BJ (cell line): ENCODE measurements around the gene ADCY10. TPM values are rescaled to one million over a fixed set of nuclear protein-coding genes. Genes with fewer than 3 reads are reported as not detected.

Experiments used
- CTCF ChIA-PET: fragments of 350-600 bp; formaldehyde crosslinking; extraction: SDS; loops from one replicate; lab custom pipeline; 2021; ENCODE audit warnings: antibody characterized with exemption, inconsistent platforms; lab: Yijun Ruan, JAX
- POLR2A ChIA-PET: fragments of 300-600 bp; sonication (Branson Sonifier 250); formaldehyde crosslinking; extraction: SDS; loops from one replicate; lab custom pipeline; 2021; ENCODE audit warnings: antibody characterized with exemption; lab: Charles Lee
- DNase-seq: peaks from one replicate; pipeline ENCODE4 v3.0.0-alpha.2; 2011; ENCODE audit warnings: low read depth
- H3K27me3 ChIP-seq: 2 replicates; pipeline ENCODE4 v1.6.0; 2011; ENCODE audit warnings: low read length; ENCODE audit not compliant: control insufficient read depth, insufficient read depth
- H3K36me3 ChIP-seq: 2 replicates; pipeline ENCODE4 v1.5.1; 2011; ENCODE audit warnings: low read length; ENCODE audit not compliant: control insufficient read depth, insufficient read depth
- H3K4me3 ChIP-seq: 2 replicates; pipeline ENCODE4 v1.5.1; 2011; ENCODE audit warnings: low read depth, mild to moderate bottlenecking, control low read depth, low read length
- polyA plus RNA-seq: library from polyadenylated mRNA; depleted of rRNA; stranded (reverse); fragments of >200 nt; gene quantifications from 2 replicates; pipeline ENCODE4 v1.2.3, GENCODE V29; 2011
- TF ChIP-seq, protein P1 (sequence below): IDR thresholded peaks from 2 replicates; pipeline ENCODE4 v1.5.1; 2011; ENCODE audit warnings: low read depth, mild to moderate bottlenecking, control low read depth, inconsistent platforms, low read length, moderate library complexity; ENCODE audit not compliant: insufficient read depth

ADCY10 gene
- polyA plus RNA-seq, 1 experiment = 0.05 TPM

- peaks cover 8% of the 10 kb centered on the region for H3K36me3 ChIP-seq
- ChIA-PET CTCF (interaction anchor here (0.8 to 2.5 kb wide), 9 partner anchors 9 to 292 kb away, joined by 3 to 11 read pairs (median 4); no protein-coding TSS in a partner anchor), POLR2A (interaction anchor here (0.7 kb wide), 1 partner anchor 146 kb away, joined by 3 read pairs; no protein-coding TSS in a partner anchor)
- peak; percentile 93 for DNase-seq
- TF ChIP-seq, protein P1, sequence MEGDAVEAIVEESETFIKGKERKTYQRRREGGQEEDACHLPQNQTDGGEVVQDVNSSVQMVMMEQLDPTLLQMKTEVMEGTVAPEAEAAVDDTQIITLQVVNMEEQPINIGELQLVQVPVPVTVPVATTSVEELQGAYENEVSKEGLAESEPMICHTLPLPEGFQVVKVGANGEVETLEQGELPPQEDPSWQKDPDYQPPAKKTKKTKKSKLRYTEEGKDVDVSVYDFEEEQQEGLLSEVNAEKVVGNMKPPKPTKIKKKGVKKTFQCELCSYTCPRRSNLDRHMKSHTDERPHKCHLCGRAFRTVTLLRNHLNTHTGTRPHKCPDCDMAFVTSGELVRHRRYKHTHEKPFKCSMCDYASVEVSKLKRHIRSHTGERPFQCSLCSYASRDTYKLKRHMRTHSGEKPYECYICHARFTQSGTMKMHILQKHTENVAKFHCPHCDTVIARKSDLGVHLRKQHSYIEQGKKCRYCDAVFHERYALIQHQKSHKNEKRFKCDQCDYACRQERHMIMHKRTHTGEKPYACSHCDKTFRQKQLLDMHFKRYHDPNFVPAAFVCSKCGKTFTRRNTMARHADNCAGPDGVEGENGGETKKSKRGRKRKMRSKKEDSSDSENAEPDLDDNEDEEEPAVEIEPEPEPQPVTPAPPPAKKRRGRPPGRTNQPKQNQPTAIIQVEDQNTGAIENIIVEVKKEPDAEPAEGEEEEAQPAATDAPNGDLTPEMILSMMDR = no peak
- H3K4me3 ChIP-seq = no peak overlapping the region
- no peaks in the 10 kb centered on the region for H3K27me3 ChIP-seq
Observed at GRCh38 chr1:167791281-167792187, 122.4 kb downstream of the ADCY10 start.

DNA sequence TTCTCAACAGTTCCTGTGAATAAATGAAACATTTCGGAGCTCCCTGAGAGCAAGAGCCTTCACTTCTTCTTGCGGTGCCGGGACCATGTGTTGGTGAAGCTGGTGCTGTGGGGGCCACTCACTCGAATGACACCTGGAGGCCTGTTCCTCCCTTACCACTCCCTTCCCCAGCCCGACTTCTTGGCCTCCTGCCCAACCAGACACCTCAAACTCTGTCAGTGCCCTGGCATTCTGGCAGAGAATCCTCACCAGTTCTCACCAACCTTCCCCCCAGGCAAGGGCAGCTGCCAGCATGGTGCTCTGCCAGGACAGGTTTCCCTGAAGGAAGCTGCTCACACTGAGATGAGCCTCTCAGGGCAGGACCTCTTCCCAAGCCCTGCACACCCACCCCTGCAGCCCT, 123.8 kb downstream of the ADCY10 start:
- TF ChIP-seq, protein P1 = no peak
- Histone ChIP-seq H3K4me3 (no peak overlapping the region), H3K27me3 (no peaks in the 10 kb centered on the region), H3K36me3 (peaks cover 10% of the 10 kb centered on the region)
- DNase-seq = no peak
- ChIA-PET CTCF (interaction anchor here (1.1 to 1.5 kb wide), 2 partner anchors 15 to 32 kb away, joined by 3 to 4 read pairs; no protein-coding TSS in a partner anchor), POLR2A (interaction anchor here (0.6 to 0.7 kb wide), 2 partner anchors 16 to 130 kb away, joined by 11 to 25 read pairs; no protein-coding TSS in a partner anchor)

DNA sequence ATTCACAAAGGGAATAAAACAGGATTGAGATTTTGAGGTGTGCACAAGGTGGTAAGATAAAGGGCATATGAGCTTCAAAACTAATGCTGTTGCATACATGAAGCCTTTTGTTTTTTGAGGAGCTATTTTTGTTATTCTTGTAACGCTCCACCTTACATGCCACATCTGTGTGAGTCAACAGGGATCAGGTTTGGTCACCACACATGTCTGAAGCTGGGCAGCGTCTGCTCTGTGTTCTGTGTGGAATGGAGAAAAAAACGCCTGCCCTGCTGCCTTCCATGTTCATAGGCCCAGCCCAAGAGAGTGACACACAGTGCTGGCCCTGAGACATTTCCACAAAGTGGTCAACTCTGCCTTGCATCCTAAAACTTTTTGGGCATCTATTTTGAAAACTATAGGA, 124.4 kb downstream of the ADCY10 start:
- peaks cover 11% of the 10 kb centered on the region for H3K36me3 ChIP-seq
- H3K27me3 ChIP-seq = no peaks in the 10 kb centered on the region
- TF ChIP-seq, protein P1 = no peak
- DNase-seq = no peak
- H3K4me3 ChIP-seq = no peak overlapping the region
- ChIA-PET POLR2A (no interaction called here), CTCF (interaction anchor here (1.1 to 1.5 kb wide), 3 partner anchors 13 to 33 kb away, joined by 3 to 4 read pairs (median 3); no protein-coding TSS in a partner anchor)

DNA sequence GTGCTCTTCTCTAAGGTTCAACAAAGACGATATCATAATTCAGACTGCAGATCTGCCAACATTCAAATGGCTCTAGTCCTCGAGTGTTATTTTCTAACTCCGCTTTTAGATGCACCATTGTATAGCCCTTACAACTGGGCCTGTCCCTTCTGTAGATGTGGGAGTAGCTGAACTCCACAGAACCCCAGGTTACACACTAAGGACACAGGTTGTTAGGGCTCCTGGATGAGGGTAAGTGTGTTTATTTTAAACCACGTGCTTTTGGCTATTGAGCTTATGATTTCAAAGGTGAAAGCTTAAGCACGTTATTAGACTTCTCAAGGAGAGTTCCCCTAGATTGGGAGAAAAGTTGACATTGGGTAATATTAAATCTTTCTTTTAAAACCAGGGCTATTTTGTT, 127.4 kb downstream of the ADCY10 start:
- H3K4me3 ChIP-seq = no peak overlapping the region
- ChIA-PET CTCF (interaction anchor here (0.9 to 1.1 kb wide), 2 partner anchors 11 to 15 kb away, joined by 3 read pairs; no protein-coding TSS in a partner anchor), POLR2A (interaction anchor here (0.6 kb wide), 1 partner anchor 144 kb away, joined by 3 read pairs; no protein-coding TSS in a partner anchor)
- TF ChIP-seq, protein P1 = no peak
- no peak for DNase-seq
- peaks cover 11% of the 10 kb centered on the region for H3K36me3 ChIP-seq
- no peaks in the 10 kb centered on the region for H3K27me3 ChIP-seq

DNA sequence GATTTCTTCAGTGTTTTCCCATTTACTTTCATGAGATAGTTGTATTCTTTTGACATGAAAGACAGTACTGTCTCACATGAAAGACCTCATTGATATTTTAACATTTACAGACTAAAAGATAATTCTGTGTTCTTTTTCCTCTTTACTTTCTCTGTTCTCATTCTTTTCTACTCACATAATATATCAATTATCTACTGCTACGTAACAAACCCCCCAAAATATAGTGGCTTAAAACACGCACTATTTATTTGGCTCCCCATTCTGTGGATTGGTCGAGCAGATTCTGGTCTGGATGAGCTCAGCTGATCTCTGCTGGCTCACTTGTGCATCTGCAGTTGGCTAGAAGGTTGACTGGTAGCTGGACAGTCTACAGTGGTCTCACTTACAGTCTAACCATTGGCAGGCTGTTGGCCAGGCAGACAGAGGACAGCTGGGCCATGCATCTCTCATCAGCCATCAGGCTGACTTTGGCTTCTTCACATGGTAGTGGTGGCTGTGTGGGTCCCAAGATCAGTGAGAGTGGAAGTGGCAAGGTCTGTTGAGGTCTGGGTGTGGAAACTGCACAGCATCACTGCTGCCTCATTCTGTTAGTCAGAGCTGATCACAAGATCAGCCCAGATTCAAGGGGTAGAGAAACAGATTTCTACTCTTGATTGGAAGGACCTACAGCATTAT, 128.9 kb downstream of the ADCY10 start:
- H3K27me3 ChIP-seq = no peaks in the 10 kb centered on the region
- CTCF ChIA-PET = interaction anchor here (0.8 kb wide), 1 partner anchor 298 kb away, joined by 3 read pairs; no protein-coding TSS in a partner anchor
- DNase-seq = no peak
- H3K4me3 ChIP-seq = no peak overlapping the region
- TF ChIP-seq, protein P1 = no peak
- POLR2A ChIA-PET = no interaction called here
- peaks cover 7% of the 10 kb centered on the region for H3K36me3 ChIP-seq
